Activated CD4-positive, alpha-beta T cell treated with anti-CD3 and anti-CD28 coated beads for 36 hours (primary cell): ENCODE results near the gene ADAMTS12. TPM values are rescaled to one million over a fixed set of nuclear protein-coding genes. Genes with fewer than 3 reads are reported as not detected.

ENCODE experiments used
- ATAC-seq: fragments of 200-7000 bp; cut with Tn5 transposase; one replicate; pipeline ENCODE4 v1.10.0; 2021; ENCODE audit warnings: mild to moderate bottlenecking, moderate library complexity
- CTCF ChIA-PET: fragments of 350-600 bp; sonication (Branson Sonifier 250); formaldehyde crosslinking; loops from one replicate; lab custom pipeline; 2021; ENCODE audit warnings: antibody characterized with exemption; lab: Charles Lee
- POLR2A ChIA-PET: fragments of 350-600 bp; sonication (Branson Sonifier 250); formaldehyde crosslinking; loops from one replicate; lab custom pipeline; 2021; ENCODE audit warnings: antibody characterized with exemption, inconsistent platforms; lab: Charles Lee
- DNase-seq: peaks from one replicate; pipeline ENCODE4 v3.0.0-alpha.2; 2020
- H3K27ac Mint-ChIP-seq: one replicate; pipeline ENCODE4 v1.8.0; 2021; ENCODE audit warnings: mixed read lengths
- H3K27me3 Mint-ChIP-seq: one replicate; pipeline ENCODE4 v1.8.0; 2021; ENCODE audit warnings: mixed read lengths
- H3K36me3 Mint-ChIP-seq: one replicate; pipeline ENCODE4 v1.8.0; 2021; ENCODE audit warnings: low read depth, mixed read lengths
- H3K4me1 Mint-ChIP-seq: one replicate; pipeline ENCODE4 v1.8.0; 2021; ENCODE audit warnings: mixed read lengths
- H3K4me3 Mint-ChIP-seq: one replicate; pipeline ENCODE4 v1.8.0; 2021; ENCODE audit warnings: mild to moderate bottlenecking, moderate library complexity, mixed read lengths
- H3K9me3 Mint-ChIP-seq: one replicate; pipeline ENCODE4 v1.8.0; 2021; ENCODE audit warnings: low read depth, mixed read lengths
- intact Hi-C, 2 experiments: fragments of 100-400 bp; cut with DNase I in 1 of 2; cut with micrococcal nuclease in 1 of 2; formaldehyde crosslinking; loops; one replicate each; pipeline versions ENCODE4 v1.14.2 to v1.15.1; 2022 to 2024; cut with DNase I, micrococcal nuclease
- total RNA-seq, 2 experiments: library from RNA; stranded (reverse); gene quantifications; one replicate each; pipeline ENCODE4 v1.2.3, GENCODE V29; 2021

The ADAMTS12 gene
- total RNA-seq, 2 experiments from 2014 or later = not detected

DNA sequence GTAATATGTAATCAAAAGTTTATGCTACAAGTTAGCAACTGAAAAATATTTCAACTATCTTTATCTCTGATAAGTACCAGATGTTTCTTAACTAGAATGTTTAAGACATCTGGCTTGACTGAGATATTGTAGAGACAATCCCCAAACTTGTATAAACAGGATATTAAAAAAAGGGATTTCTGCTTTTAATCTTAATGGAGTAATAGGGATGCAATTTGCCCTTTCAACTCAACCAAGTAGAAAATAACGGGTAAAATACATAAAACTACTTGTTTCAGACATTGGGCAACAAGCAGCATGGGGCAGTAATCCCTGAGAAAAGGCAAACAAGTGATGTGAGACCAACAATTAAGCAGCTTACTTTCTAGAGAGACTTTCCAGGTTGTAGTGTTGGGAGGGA, 9.4 kb upstream of the ADAMTS12 start:
- H3K36me3 Mint-ChIP-seq = no peaks in the 10 kb centered on the region
- ATAC-seq = no peak
- POLR2A ChIA-PET = no interaction called here
- H3K27ac Mint-ChIP-seq = no peak overlapping the region
- no peak for DNase-seq
- peaks cover 12% of the 10 kb centered on the region for H3K27me3 Mint-ChIP-seq
- no peak overlapping the region for H3K4me3 Mint-ChIP-seq
- intact Hi-C loops = no loop called here
- CTCF ChIA-PET = no interaction called here
- no peaks in the 10 kb centered on the region for H3K4me1 Mint-ChIP-seq
- H3K9me3 Mint-ChIP-seq = peaks cover 13% of the 10 kb centered on the region

- no peak for ATAC-seq
- H3K27me3 Mint-ChIP-seq = peaks cover 38% of the 10 kb centered on the region
Measured at GRCh38 chr5:33894566-33894965, 2.8 kb upstream of the ADAMTS12 start.

GRCh38 chr5:33892620-33893137, 889 bp upstream of the ADAMTS12 start:
- ChIA-PET CTCF (no interaction called here), POLR2A (no interaction called here)
- intact Hi-C loops = no loop called here
- no peak for DNase-seq
- H3K4me1 Mint-ChIP-seq = peaks cover 3% of the 10 kb centered on the region
- no peak overlapping the region for H3K27ac Mint-ChIP-seq
- no peaks in the 10 kb centered on the region for H3K9me3 Mint-ChIP-seq
- no peaks in the 10 kb centered on the region for H3K36me3 Mint-ChIP-seq
- no peak for ATAC-seq
- no peak overlapping the region for H3K4me3 Mint-ChIP-seq
- H3K27me3 Mint-ChIP-seq = peaks cover 41% of the 10 kb centered on the region

More at GRCh38 chr5:33894566-33894965, 2.8 kb upstream of the ADAMTS12 start:
- POLR2A ChIA-PET = no interaction called here
- no peaks in the 10 kb centered on the region for H3K36me3 Mint-ChIP-seq
- no peak overlapping the region for H3K27ac Mint-ChIP-seq
- intact Hi-C loops = no loop called here
- no peaks in the 10 kb centered on the region for H3K9me3 Mint-ChIP-seq
- no peak for DNase-seq
- no peak overlapping the region for H3K4me3 Mint-ChIP-seq
- H3K4me1 Mint-ChIP-seq = peaks cover 3% of the 10 kb centered on the region
- CTCF ChIA-PET = no interaction called here

GRCh38 chr5:33891446-33891787, 373 bp downstream of the ADAMTS12 start:
- ChIA-PET CTCF (no interaction called here), POLR2A (no interaction called here)
- intact Hi-C loops = no loop called here
- ATAC-seq (no peak), DNase-seq (no peak)
- Mint-ChIP-seq H3K27me3 (peaks cover 35% of the 10 kb centered on the region), H3K4me1 (peaks cover 3% of the 10 kb centered on the region), H3K9me3 (no peaks in the 10 kb centered on the region), H3K4me3 (no peak overlapping the region), H3K36me3 (no peaks in the 10 kb centered on the region), H3K27ac (no peak overlapping the region)

- H3K27ac Mint-ChIP-seq = no peak overlapping the region
- H3K27me3 Mint-ChIP-seq = peaks cover 34% of the 10 kb centered on the region
- H3K4me3 Mint-ChIP-seq = no peak overlapping the region
- H3K36me3 Mint-ChIP-seq = no peaks in the 10 kb centered on the region
- no peak for DNase-seq
- H3K9me3 Mint-ChIP-seq = no peaks in the 10 kb centered on the region
- CTCF ChIA-PET = no interaction called here
- H3K4me1 Mint-ChIP-seq = peaks cover 3% of the 10 kb centered on the region
- no peak for ATAC-seq
- POLR2A ChIA-PET = no interaction called here
- intact Hi-C loops = no loop called here
Measured at GRCh38 chr5:33890131-33891032, 1.4 kb downstream of the ADAMTS12 start.

DNA sequence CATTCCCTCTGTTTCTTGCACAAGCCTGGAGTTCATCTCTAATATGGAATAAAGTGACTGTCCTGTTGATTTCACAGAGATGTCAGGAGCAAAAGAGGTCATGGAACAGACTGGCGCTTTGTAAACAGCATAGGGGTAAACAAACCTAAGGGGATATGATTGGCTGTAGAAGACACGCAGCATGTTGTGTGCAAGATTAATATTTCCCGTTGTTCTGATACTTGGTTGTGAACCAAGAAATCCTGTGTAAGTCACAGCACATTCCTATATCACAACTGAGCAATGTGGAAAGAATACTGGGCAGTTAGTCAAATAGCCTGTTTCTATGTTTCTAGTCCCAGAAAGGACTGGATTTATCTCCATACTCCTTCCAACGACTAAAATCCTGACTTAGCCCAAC, 3.2 kb downstream of the ADAMTS12 start:
- intact Hi-C loops = no loop called here
- POLR2A ChIA-PET = no interaction called here
- Mint-ChIP-seq H3K9me3 (no peaks in the 10 kb centered on the region), H3K36me3 (no peaks in the 10 kb centered on the region), H3K27ac (no peak overlapping the region), H3K4me3 (no peak overlapping the region), H3K27me3 (peaks cover 26% of the 10 kb centered on the region), H3K4me1 (peaks cover 3% of the 10 kb centered on the region)
- ATAC-seq = no peak
- DNase-seq = no peak
- CTCF ChIA-PET = no interaction called here

GRCh38 chr5:33887268-33887667, 4.5 kb downstream of the ADAMTS12 start:
- no peak overlapping the region for H3K27ac Mint-ChIP-seq
- intact Hi-C loops = no loop called here
- no peak overlapping the region for H3K4me3 Mint-ChIP-seq
- no peak for ATAC-seq
- peaks cover 17% of the 10 kb centered on the region for H3K27me3 Mint-ChIP-seq
- peaks cover 3% of the 10 kb centered on the region for H3K4me1 Mint-ChIP-seq
- no peak for DNase-seq
- H3K9me3 Mint-ChIP-seq = no peaks in the 10 kb centered on the region
- ChIA-PET CTCF (interaction anchor here (0.7 kb wide), 1 partner anchor 11 kb away, joined by 4 read pairs; no protein-coding TSS in a partner anchor), POLR2A (no interaction called here)
- no peaks in the 10 kb centered on the region for H3K36me3 Mint-ChIP-seq

GRCh38 chr5:33886283-33886682, 5.5 kb downstream of the ADAMTS12 start:
- POLR2A ChIA-PET = no interaction called here
- Mint-ChIP-seq H3K4me3 (no peak overlapping the region), H3K27ac (no peak overlapping the region), H3K27me3 (peaks cover 13% of the 10 kb centered on the region), H3K36me3 (no peaks in the 10 kb centered on the region), H3K9me3 (no peaks in the 10 kb centered on the region), H3K4me1 (peaks cover under 1% of the 10 kb centered on the region)
- DNase-seq = no peak
- ATAC-seq = no peak
- intact Hi-C loops = no loop called here
- CTCF ChIA-PET = no interaction called here

- Mint-ChIP-seq H3K27me3 (peaks cover 8% of the 10 kb centered on the region), H3K9me3 (no peaks in the 10 kb centered on the region), H3K4me1 (no peaks in the 10 kb centered on the region), H3K4me3 (no peak overlapping the region), H3K27ac (no peak overlapping the region), H3K36me3 (no peaks in the 10 kb centered on the region)
- POLR2A ChIA-PET = no interaction called here
- DNase-seq = no peak
- no peak for ATAC-seq
- CTCF ChIA-PET = no interaction called here
- intact Hi-C loops = no loop called here
Measured at GRCh38 chr5:33885679-33886078, 6.1 kb downstream of the ADAMTS12 start.

DNA sequence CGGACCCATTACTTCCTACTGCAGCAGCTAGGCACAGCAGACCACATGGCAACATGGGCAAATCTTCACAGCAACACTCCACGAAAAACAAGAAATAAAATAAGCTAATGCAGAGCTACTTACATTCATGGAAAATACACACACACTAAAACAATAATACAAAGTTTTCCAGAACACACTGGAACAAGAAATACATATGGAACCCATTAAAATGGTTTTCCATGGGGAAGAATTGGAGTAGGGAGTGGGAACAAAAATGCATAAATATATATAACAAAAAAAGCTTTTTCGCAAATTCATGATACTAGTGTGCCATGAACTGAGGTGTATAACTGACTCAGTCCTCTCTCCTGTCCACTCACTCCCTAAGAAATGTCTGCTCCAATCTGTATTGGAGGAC, 8.3 kb downstream of the ADAMTS12 start:
- Mint-ChIP-seq H3K36me3 (no peaks in the 10 kb centered on the region), H3K9me3 (no peaks in the 10 kb centered on the region), H3K4me1 (no peaks in the 10 kb centered on the region), H3K4me3 (no peak overlapping the region), H3K27ac (no peak overlapping the region), H3K27me3 (peaks cover 6% of the 10 kb centered on the region)
- ChIA-PET CTCF (interaction anchor here (0.6 kb wide), 1 partner anchor 27 kb away, joined by 3 read pairs; no protein-coding TSS in a partner anchor), POLR2A (no interaction called here)
- ATAC-seq (no peak), DNase-seq (no peak)
- intact Hi-C loops = no loop called here

DNA sequence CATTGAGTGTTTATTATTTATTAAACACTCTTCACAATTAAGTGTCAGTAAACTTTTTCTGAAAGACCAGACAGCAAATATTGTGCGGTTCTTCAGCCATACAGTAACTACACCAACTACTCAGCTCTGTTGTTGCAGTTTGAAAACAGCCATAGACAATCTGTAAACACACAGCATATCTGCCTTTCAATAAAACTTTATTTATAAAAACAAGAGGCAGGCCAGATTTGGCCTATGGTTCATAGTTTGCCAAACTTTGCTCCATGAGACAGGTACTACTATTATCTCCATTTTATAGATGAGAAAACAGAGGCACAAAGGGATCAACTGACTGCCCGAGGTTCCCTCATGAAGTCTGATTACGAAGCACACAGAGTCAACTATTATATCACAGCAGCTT, 11.5 kb downstream of the ADAMTS12 start:
- CTCF ChIA-PET = no interaction called here
- no peaks in the 10 kb centered on the region for H3K36me3 Mint-ChIP-seq
- DNase-seq (no peak), ATAC-seq (no peak)
- peaks cover 2% of the 10 kb centered on the region for H3K27me3 Mint-ChIP-seq
- H3K4me3 Mint-ChIP-seq = no peak overlapping the region
- intact Hi-C loops = no loop called here
- no peaks in the 10 kb centered on the region for H3K4me1 Mint-ChIP-seq
- H3K27ac Mint-ChIP-seq = no peak overlapping the region
- H3K9me3 Mint-ChIP-seq = peaks cover 2% of the 10 kb centered on the region
- POLR2A ChIA-PET = no interaction called here

- H3K36me3 Mint-ChIP-seq = no peaks in the 10 kb centered on the region
- DNase-seq (no peak), ATAC-seq (no peak)
- H3K27ac Mint-ChIP-seq = no peak overlapping the region
- intact Hi-C loops = no loop called here
- POLR2A ChIA-PET = no interaction called here
- H3K4me1 Mint-ChIP-seq = no peaks in the 10 kb centered on the region
- peaks cover 7% of the 10 kb centered on the region for H3K9me3 Mint-ChIP-seq
- H3K4me3 Mint-ChIP-seq = no peak overlapping the region
- no peaks in the 10 kb centered on the region for H3K27me3 Mint-ChIP-seq
- CTCF ChIA-PET = no interaction called here
Measured at GRCh38 chr5:33877449-33877848, 14.3 kb downstream of the ADAMTS12 start.
